ENCODE data around the gene UHRF1.

UHRF1 gene

GRCh38 chr19:4996701-4997100, 87.4 kb downstream of the UHRF1 start:
- DNase-seq (ENCODE audit: low read depth): no peak
- H3K4me3 ChIP-seq (ENCODE audit: low read depth, low read length): no peak overlapping the region
- TF ChIP-seq CTCF (IDR thresholded peaks at IDR 0.05; ENCODE audit: low read depth, low read length, missing control alignments): no peak

- DNase-seq (ENCODE audit: low read depth): no peak
- no peak for TF ChIP-seq CTCF (IDR thresholded peaks at IDR 0.05; ENCODE audit: low read depth, low read length, missing control alignments)
- H3K4me3 ChIP-seq (ENCODE audit: low read depth, low read length): no peak overlapping the region
These were observed 88.0 kb downstream of the UHRF1 start for GRCh38 chr19:4997297-4997696.

GRCh38 chr19:5000120-5000611, 90.9 kb downstream of the UHRF1 start:
- no peak for DNase-seq (ENCODE audit: low read depth)
- TF ChIP-seq CTCF (IDR thresholded peaks at IDR 0.05; ENCODE audit: low read depth, low read length, missing control alignments): no peak
- H3K4me3 ChIP-seq (ENCODE audit: low read depth, low read length): no peak overlapping the region

- no peak for DNase-seq (ENCODE audit: low read depth)
- H3K4me3 ChIP-seq (ENCODE audit: low read depth, low read length): no peak overlapping the region
- TF ChIP-seq CTCF (IDR thresholded peaks at IDR 0.05; ENCODE audit: low read depth, low read length, missing control alignments): peak; percentile 73
These were observed 92.3 kb downstream of the UHRF1 start for GRCh38 chr19:5001615-5002014.

- H3K4me3 ChIP-seq (ENCODE audit: low read depth, low read length): no peak overlapping the region
- DNase-seq (ENCODE audit: low read depth): no peak
- no peak for TF ChIP-seq CTCF (IDR thresholded peaks at IDR 0.05; ENCODE audit: low read depth, low read length, missing control alignments)
These were observed 92.8 kb downstream of the UHRF1 start for GRCh38 chr19:5002143-5002542.

GRCh38 chr19:5003781-5004180, 94.5 kb downstream of the UHRF1 start:
- DNase-seq (ENCODE audit: low read depth): no peak
- H3K4me3 ChIP-seq (ENCODE audit: low read depth, low read length): no peak overlapping the region
- no peak for TF ChIP-seq CTCF (IDR thresholded peaks at IDR 0.05; ENCODE audit: low read depth, low read length, missing control alignments)

GRCh38 chr19:5005096-5005495, 95.8 kb downstream of the UHRF1 start:
- no peak for TF ChIP-seq CTCF (IDR thresholded peaks at IDR 0.05; ENCODE audit: low read depth, low read length, missing control alignments)
- DNase-seq (ENCODE audit: low read depth): no peak

More at GRCh38 chr19:5005096-5005495, 95.8 kb downstream of the UHRF1 start:
- H3K4me3 ChIP-seq (ENCODE audit: low read depth, low read length): no peak overlapping the region
